Neural cell (in vitro differentiated cells): ENCODE data around the gene AHRR.

Experiments
- EP300 ChIP-seq: fragments of 450-650 bp; conservative IDR thresholded peaks from 2 replicates; pipeline ENCODE4 v1.6.1; 2014; ENCODE audit warnings: antibody characterized with exemption, mild to moderate bottlenecking, moderate library complexity; ENCODE audit not compliant: poor library complexity, severe bottlenecking
- EZH2 ChIP-seq: fragments of 200-600, 300-800 bp; shearing (Covaris generic), sonication (generic); IDR thresholded peaks from 2 replicates; pipeline ENCODE4 v1.6.1; 2014; ENCODE audit warnings: antibody characterized with exemption, low read length, borderline replicate concordance, mild to moderate bottlenecking; ENCODE audit not compliant: insufficient read depth, poor library complexity, severe bottlenecking
- POLR2AphosphoS5 ChIP-seq: IDR thresholded peaks from 2 replicates; pipeline ENCODE4 v1.6.1; 2012
- RAD21 ChIP-seq: fragments of 450-650 bp; conservative IDR thresholded peaks from 2 replicates; pipeline ENCODE4 v1.6.1; 2014; ENCODE audit warnings: antibody characterized with exemption, mild to moderate bottlenecking, moderate library complexity
- SMC3 ChIP-seq: fragments of 450-650 bp; conservative IDR thresholded peaks from 2 replicates; pipeline ENCODE4 v1.6.1; 2014; ENCODE audit warnings: antibody characterized with exemption, mild to moderate bottlenecking, moderate library complexity; ENCODE audit not compliant: poor library complexity
- TAF1 ChIP-seq: IDR thresholded peaks from 2 replicates; pipeline ENCODE4 v1.6.1; 2012; ENCODE audit warnings: low read depth
- TF ChIP-seq, protein P1 (sequence below): fragments of 450-650 bp; IDR thresholded peaks from 2 replicates; pipeline ENCODE4 v1.5.1; 2014; ENCODE audit warnings: antibody characterized with exemption, mild to moderate bottlenecking, moderate library complexity; ENCODE audit not compliant: poor library complexity, severe bottlenecking
- TF ChIP-seq, protein P2 (sequence below): IDR thresholded peaks from 2 replicates; pipeline ENCODE4 v1.6.1; 2012; ENCODE audit warnings: borderline replicate concordance

DNA sequence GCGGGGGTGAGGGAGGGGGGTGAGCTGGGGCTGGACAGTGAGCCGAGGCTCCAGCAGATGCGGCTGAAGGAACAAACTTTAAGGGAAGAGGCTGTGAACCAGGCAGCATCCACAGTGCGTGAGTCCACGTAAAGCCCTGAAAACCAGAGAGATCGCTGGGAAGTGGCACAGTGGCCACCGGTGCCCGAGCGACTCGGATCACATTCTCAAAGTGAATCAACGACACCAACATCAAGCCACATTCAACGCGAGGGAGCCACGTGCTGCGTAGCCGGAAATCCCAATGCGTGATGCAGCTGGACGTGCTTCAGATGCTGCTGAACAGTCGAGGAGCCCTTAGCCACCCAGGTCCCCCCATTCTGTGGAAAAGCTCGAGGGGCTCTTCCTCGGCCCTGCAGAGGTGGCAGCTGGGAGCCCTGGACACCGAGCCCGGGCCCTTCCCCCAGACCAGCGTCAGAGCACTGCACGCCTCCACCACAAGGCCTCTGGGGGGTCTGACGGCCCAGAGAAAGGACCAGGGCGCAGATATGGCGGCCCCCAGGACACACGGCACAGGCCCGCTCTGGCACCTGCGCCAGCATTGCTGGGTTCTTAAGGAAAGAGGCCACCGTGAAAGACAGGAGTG, 67.8 kb downstream of the AHRR start:
- TF ChIP-seq, protein P1, sequence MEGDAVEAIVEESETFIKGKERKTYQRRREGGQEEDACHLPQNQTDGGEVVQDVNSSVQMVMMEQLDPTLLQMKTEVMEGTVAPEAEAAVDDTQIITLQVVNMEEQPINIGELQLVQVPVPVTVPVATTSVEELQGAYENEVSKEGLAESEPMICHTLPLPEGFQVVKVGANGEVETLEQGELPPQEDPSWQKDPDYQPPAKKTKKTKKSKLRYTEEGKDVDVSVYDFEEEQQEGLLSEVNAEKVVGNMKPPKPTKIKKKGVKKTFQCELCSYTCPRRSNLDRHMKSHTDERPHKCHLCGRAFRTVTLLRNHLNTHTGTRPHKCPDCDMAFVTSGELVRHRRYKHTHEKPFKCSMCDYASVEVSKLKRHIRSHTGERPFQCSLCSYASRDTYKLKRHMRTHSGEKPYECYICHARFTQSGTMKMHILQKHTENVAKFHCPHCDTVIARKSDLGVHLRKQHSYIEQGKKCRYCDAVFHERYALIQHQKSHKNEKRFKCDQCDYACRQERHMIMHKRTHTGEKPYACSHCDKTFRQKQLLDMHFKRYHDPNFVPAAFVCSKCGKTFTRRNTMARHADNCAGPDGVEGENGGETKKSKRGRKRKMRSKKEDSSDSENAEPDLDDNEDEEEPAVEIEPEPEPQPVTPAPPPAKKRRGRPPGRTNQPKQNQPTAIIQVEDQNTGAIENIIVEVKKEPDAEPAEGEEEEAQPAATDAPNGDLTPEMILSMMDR = no peak
- no peak for TF ChIP-seq TAF1
- TF ChIP-seq POLR2AphosphoS5 = no peak
- TF ChIP-seq, protein P2, sequence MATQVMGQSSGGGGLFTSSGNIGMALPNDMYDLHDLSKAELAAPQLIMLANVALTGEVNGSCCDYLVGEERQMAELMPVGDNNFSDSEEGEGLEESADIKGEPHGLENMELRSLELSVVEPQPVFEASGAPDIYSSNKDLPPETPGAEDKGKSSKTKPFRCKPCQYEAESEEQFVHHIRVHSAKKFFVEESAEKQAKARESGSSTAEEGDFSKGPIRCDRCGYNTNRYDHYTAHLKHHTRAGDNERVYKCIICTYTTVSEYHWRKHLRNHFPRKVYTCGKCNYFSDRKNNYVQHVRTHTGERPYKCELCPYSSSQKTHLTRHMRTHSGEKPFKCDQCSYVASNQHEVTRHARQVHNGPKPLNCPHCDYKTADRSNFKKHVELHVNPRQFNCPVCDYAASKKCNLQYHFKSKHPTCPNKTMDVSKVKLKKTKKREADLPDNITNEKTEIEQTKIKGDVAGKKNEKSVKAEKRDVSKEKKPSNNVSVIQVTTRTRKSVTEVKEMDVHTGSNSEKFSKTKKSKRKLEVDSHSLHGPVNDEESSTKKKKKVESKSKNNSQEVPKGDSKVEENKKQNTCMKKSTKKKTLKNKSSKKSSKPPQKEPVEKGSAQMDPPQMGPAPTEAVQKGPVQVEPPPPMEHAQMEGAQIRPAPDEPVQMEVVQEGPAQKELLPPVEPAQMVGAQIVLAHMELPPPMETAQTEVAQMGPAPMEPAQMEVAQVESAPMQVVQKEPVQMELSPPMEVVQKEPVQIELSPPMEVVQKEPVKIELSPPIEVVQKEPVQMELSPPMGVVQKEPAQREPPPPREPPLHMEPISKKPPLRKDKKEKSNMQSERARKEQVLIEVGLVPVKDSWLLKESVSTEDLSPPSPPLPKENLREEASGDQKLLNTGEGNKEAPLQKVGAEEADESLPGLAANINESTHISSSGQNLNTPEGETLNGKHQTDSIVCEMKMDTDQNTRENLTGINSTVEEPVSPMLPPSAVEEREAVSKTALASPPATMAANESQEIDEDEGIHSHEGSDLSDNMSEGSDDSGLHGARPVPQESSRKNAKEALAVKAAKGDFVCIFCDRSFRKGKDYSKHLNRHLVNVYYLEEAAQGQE = no peak
- TF ChIP-seq EP300 = no peak
- no peak for TF ChIP-seq RAD21
- no peak for TF ChIP-seq EZH2
- TF ChIP-seq SMC3 = no peak
